WTC11 (cell line): ENCODE measurements around the gene MCF2L2. TPM values are rescaled to one million over a fixed set of nuclear protein-coding genes. Genes with fewer than 3 reads are reported as not detected.

Experiments
- ATAC-seq: fragments of 200-7000 bp; cut with Tn5 transposase; 2 replicates; pipeline ENCODE4 v1.10.0; 2021; ENCODE audit warnings: mild to moderate bottlenecking, moderate library complexity
- CTCF ChIA-PET: fragments of 300-600 bp; sonication (Branson Sonifier 250); formaldehyde crosslinking; loops from one replicate; lab custom pipeline; 2021; ENCODE audit warnings: antibody characterized with exemption; lab: Charles Lee
- POLR2A ChIA-PET: fragments of 350-600 bp; sonication (Branson Sonifier 250); formaldehyde crosslinking; loops from one replicate; lab custom pipeline; 2021; ENCODE audit warnings: antibody characterized with exemption; lab: Charles Lee
- DNase-seq: peaks from one replicate; pipeline ENCODE4 v3.0.0; 2021; ENCODE audit warnings: low spot score
- H3K27ac Mint-ChIP-seq: 2 replicates; pipeline ENCODE4 v1.8.0; 2021; ENCODE audit warnings: mixed read lengths
- H3K27me3 Mint-ChIP-seq: 2 replicates; pipeline ENCODE4 v1.8.0; 2021; ENCODE audit warnings: low read depth, mild to moderate bottlenecking, moderate library complexity, mixed read lengths
- H3K36me3 Mint-ChIP-seq: 2 replicates; pipeline ENCODE4 v1.8.0; 2021; ENCODE audit warnings: mixed read lengths
- H3K4me1 Mint-ChIP-seq: 2 replicates; pipeline ENCODE4 v1.8.0; 2022; ENCODE audit warnings: mixed read lengths
- H3K4me3 Mint-ChIP-seq: 2 replicates; pipeline ENCODE4 v1.8.0; 2021; ENCODE audit warnings: mild to moderate bottlenecking, moderate library complexity, mixed read lengths
- H3K9me3 Mint-ChIP-seq: 2 replicates; pipeline ENCODE4 v1.8.0; 2021; ENCODE audit warnings: mixed read lengths
- CREB1 ChIP-seq: sonication (generic); formaldehyde crosslinking; IDR thresholded peaks from 2 replicates; pipeline ENCODE4 v1.8.0; 2023; ENCODE audit warnings: mild to moderate bottlenecking, missing genetic modification reagents
- CREM ChIP-seq: sonication (generic); formaldehyde crosslinking; IDR thresholded peaks from 2 replicates; pipeline ENCODE4 v1.8.1; 2022; ENCODE audit warnings: mild to moderate bottlenecking, missing genetic modification reagents, moderate library complexity
- ESRRA ChIP-seq: sonication (generic); formaldehyde crosslinking; IDR thresholded peaks from 2 replicates; pipeline ENCODE4 v1.8.1; 2022; ENCODE audit warnings: mild to moderate bottlenecking, missing genetic modification reagents, borderline replicate concordance
- GABPB1 ChIP-seq: sonication (generic); formaldehyde crosslinking; IDR thresholded peaks from 2 replicates; pipeline ENCODE4 v1.8.1; 2023; ENCODE audit warnings: mild to moderate bottlenecking, missing genetic modification reagents
- GRHL2 ChIP-seq: fragments of 250-450 bp; sonication (Bioruptor Pico); IDR thresholded peaks from 2 replicates; pipeline ENCODE4 v1.8.0; 2022; ENCODE audit warnings: mild to moderate bottlenecking, moderate library complexity; ENCODE audit not compliant: insufficient replicate concordance, severe bottlenecking
- JAZF1 ChIP-seq: fragments of 250-450 bp; sonication (Bioruptor Pico); IDR thresholded peaks from 2 replicates; pipeline ENCODE4 v1.9.0; 2021; ENCODE audit warnings: moderate library complexity, mild to moderate bottlenecking, inconsistent platforms
- MXD4 ChIP-seq: fragments of 250-450 bp; sonication (Bioruptor Pico); IDR thresholded peaks from 2 replicates; pipeline ENCODE4 v1.8.0; 2021; ENCODE audit warnings: mild to moderate bottlenecking, moderate library complexity, borderline replicate concordance
- NFYB ChIP-seq: sonication (generic); formaldehyde crosslinking; conservative IDR thresholded peaks from 2 replicates; pipeline ENCODE4 v1.8.0; 2022; ENCODE audit warnings: low read depth, missing genetic modification reagents
- NR1H2 ChIP-seq: sonication (generic); formaldehyde crosslinking; IDR thresholded peaks from 2 replicates; pipeline ENCODE4 v1.9.0; 2021; ENCODE audit warnings: mild to moderate bottlenecking, moderate library complexity, missing genetic modification reagents
- SP1 ChIP-seq: sonication (generic); formaldehyde crosslinking; conservative IDR thresholded peaks from 2 replicates; pipeline ENCODE4 v1.8.1; 2022; ENCODE audit warnings: missing genetic modification reagents
- ZNF121 ChIP-seq: sonication (generic); formaldehyde crosslinking; IDR thresholded peaks from 2 replicates; pipeline ENCODE4 v1.8.0; 2023; ENCODE audit warnings: missing genetic modification reagents
- ZNF138 ChIP-seq: sonication (generic); formaldehyde crosslinking; conservative IDR thresholded peaks from 2 replicates; pipeline ENCODE4 v1.8.1; 2022; ENCODE audit warnings: mild to moderate bottlenecking, moderate library complexity, missing genetic modification reagents
- ZNF263 ChIP-seq: sonication (generic); formaldehyde crosslinking; IDR thresholded peaks from 2 replicates; pipeline ENCODE4 v1.8.1; 2022; ENCODE audit warnings: low read depth, mild to moderate bottlenecking, moderate library complexity, missing genetic modification reagents
- ZNF396 ChIP-seq: fragments of 250-450 bp; sonication (Bioruptor Pico); IDR thresholded peaks from 2 replicates; pipeline ENCODE4 v1.8.0; 2021; ENCODE audit warnings: mild to moderate bottlenecking, moderate library complexity, borderline replicate concordance
- total RNA-seq: library from RNA; stranded (reverse); gene quantifications from 3 replicates; pipeline ENCODE4 v1.2.3, GENCODE V29; 2021
- TF ChIP-seq, protein P1 (sequence below): sonication (generic); formaldehyde crosslinking; conservative IDR thresholded peaks from 2 replicates; pipeline ENCODE4 v1.8.1; 2022; ENCODE audit warnings: mild to moderate bottlenecking, missing genetic modification reagents
- TF ChIP-seq, protein P2 (sequence below): sonication (generic); formaldehyde crosslinking; IDR thresholded peaks from 2 replicates; pipeline ENCODE4 v1.8.1; 2022; ENCODE audit warnings: low read depth, mild to moderate bottlenecking, moderate library complexity, missing genetic modification reagents, borderline replicate concordance
- TF ChIP-seq, protein P3 (sequence below): sonication (generic); formaldehyde crosslinking; IDR thresholded peaks from 2 replicates; pipeline ENCODE4 v1.8.1; 2023; ENCODE audit warnings: mild to moderate bottlenecking, missing genetic modification reagents
- TF ChIP-seq, protein P4 (sequence below): sonication (generic); formaldehyde crosslinking; IDR thresholded peaks from 2 replicates; pipeline ENCODE4 v1.8.1; 2023; ENCODE audit warnings: mild to moderate bottlenecking, missing genetic modification reagents, moderate library complexity
- TF ChIP-seq, protein P5 (sequence below): fragments of 250-450 bp; sonication (Bioruptor Pico); IDR thresholded peaks from 2 replicates; pipeline ENCODE4 v1.9.0; 2021; ENCODE audit warnings: mild to moderate bottlenecking
- TF ChIP-seq, protein P6 (sequence below): sonication (generic); formaldehyde crosslinking; IDR thresholded peaks from 2 replicates; pipeline ENCODE4 v1.8.0; 2022; ENCODE audit warnings: mild to moderate bottlenecking, missing genetic modification reagents
- TF ChIP-seq, protein P7 (sequence below): sonication (generic); formaldehyde crosslinking; IDR thresholded peaks from 2 replicates; pipeline ENCODE4 v1.8.1; 2023; ENCODE audit warnings: mild to moderate bottlenecking, moderate library complexity, missing genetic modification reagents

MCF2L2 gene
- total RNA-seq, 1 experiment from 2014 or later = 7.5 TPM

DNA sequence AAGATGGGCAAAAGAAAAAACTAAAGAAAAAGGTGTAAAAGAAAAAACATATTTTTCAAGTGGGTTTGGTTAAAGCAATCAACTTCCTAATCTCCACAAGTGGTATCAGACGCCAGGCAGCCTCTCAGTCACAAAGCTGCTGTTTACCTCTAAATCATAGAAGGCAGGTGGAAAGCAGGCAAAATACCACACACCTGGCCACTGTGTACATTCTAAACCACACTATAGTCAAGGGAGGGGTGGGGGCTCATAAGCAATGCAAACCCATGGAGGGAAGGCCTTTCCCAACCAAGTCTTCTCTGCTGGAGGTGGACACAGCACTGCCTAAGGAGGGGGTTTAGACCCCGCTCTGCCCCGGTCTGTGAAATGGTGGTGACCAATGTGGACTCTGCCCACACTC lies 50.4 kb downstream of the MCF2L2 start:
- no peak for DNase-seq

DNA sequence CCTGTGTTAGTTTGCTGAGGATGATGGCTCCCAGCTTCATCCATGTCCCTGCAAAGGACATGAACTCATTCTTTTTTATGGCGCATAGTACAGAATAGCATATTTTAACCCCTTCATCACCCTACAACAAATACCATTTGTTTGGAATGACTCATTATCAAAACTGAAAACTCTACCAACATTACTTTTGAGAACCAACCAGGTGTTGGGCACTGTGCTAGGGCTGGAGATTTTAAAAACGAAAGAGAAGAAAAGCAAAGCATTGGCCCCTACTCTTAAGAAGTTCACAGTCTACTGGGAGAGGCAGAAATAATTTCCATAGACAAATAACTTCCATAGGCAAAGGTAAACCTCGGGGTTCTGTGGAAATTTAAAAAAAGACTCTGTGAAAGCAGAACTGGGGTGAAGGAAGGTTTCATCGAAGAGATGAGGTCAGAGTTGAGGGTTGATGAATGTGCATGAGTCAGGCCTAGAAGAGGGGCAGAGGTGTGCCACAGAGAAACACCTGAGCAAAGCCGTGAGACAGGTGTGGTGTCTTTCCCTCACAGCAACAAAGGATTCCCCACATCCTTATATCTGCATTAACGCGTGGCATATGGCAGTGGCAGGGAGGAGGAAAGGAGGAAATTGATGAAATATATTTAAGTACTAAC lies 51.0 kb downstream of the MCF2L2 start:
- POLR2A ChIA-PET = no interaction called here
- H3K27ac Mint-ChIP-seq = no peak overlapping the region
- no peaks in the 10 kb centered on the region for H3K27me3 Mint-ChIP-seq
- DNase-seq (no peak), ATAC-seq (no peak)
- peaks cover 4% of the 10 kb centered on the region; the same call in 1 of the 2 replicates for H3K4me1 Mint-ChIP-seq
- CTCF ChIA-PET = no interaction called here
- H3K9me3 Mint-ChIP-seq = no peaks in the 10 kb centered on the region
- no peaks in the 10 kb centered on the region for H3K36me3 Mint-ChIP-seq
- TF ChIP-seq ZNF121 (CRISPR knock-in tag) (no peak), GABPB1 (CRISPR knock-in tag) (no peak), NR1H2 (no peak)
- TF ChIP-seq, protein P1, sequence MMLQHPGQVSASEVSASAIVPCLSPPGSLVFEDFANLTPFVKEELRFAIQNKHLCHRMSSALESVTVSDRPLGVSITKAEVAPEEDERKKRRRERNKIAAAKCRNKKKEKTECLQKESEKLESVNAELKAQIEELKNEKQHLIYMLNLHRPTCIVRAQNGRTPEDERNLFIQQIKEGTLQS (CRISPR knock-in tag) = no peak
- TF ChIP-seq, protein P2, sequence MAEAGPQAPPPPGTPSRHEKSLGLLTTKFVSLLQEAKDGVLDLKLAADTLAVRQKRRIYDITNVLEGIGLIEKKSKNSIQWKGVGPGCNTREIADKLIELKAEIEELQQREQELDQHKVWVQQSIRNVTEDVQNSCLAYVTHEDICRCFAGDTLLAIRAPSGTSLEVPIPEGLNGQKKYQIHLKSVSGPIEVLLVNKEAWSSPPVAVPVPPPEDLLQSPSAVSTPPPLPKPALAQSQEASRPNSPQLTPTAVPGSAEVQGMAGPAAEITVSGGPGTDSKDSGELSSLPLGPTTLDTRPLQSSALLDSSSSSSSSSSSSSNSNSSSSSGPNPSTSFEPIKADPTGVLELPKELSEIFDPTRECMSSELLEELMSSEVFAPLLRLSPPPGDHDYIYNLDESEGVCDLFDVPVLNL (CRISPR knock-in tag) = no peak
- TF ChIP-seq, protein P3, sequence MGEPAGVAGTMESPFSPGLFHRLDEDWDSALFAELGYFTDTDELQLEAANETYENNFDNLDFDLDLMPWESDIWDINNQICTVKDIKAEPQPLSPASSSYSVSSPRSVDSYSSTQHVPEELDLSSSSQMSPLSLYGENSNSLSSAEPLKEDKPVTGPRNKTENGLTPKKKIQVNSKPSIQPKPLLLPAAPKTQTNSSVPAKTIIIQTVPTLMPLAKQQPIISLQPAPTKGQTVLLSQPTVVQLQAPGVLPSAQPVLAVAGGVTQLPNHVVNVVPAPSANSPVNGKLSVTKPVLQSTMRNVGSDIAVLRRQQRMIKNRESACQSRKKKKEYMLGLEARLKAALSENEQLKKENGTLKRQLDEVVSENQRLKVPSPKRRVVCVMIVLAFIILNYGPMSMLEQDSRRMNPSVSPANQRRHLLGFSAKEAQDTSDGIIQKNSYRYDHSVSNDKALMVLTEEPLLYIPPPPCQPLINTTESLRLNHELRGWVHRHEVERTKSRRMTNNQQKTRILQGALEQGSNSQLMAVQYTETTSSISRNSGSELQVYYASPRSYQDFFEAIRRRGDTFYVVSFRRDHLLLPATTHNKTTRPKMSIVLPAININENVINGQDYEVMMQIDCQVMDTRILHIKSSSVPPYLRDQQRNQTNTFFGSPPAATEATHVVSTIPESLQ = no peak
- TF ChIP-seq, protein P4, sequence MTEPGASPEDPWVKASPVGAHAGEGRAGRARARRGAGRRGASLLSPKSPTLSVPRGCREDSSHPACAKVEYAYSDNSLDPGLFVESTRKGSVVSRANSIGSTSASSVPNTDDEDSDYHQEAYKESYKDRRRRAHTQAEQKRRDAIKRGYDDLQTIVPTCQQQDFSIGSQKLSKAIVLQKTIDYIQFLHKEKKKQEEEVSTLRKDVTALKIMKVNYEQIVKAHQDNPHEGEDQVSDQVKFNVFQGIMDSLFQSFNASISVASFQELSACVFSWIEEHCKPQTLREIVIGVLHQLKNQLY (CRISPR knock-in tag) = no peak
- TF ChIP-seq, all 79 proteins: peak for 0
- no peak overlapping the region for H3K4me3 Mint-ChIP-seq

More for the DNA sequence above, 50.4 kb downstream of the MCF2L2 start:
- ChIA-PET POLR2A (no interaction called here), CTCF (no interaction called here)
- Mint-ChIP-seq H3K27ac (no peak overlapping the region), H3K36me3 (no peaks in the 10 kb centered on the region), H3K9me3 (no peaks in the 10 kb centered on the region), H3K4me1 (peaks cover 4% of the 10 kb centered on the region; the same call in 1 of the 2 replicates), H3K27me3 (no peaks in the 10 kb centered on the region), H3K4me3 (no peak overlapping the region)
- ATAC-seq = no peak
- TF ChIP-seq ZNF396 (CRISPR knock-in tag) = no peak

DNA sequence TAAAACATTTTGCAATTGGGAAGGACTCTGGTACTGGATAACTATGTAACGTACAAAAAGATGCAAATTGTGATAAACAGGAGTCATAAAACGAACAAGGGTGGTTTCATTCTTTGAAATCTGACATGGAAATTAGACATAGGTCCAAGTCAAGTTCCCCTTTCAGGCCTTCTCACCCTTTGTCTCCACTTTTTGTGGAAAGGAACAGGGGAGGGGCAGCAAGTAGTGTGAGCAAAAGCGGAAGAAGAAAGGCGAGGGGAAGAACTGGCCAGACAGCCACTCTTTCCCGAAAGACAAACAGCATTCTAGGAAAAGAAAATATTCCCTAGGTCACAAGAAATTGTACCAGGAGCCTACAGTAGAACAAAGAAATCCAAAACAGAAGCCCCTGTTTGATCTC lies 52.6 kb downstream of the MCF2L2 start:
- H3K27me3 Mint-ChIP-seq = no peaks in the 10 kb centered on the region
- ATAC-seq (no peak), DNase-seq (no peak)
- H3K4me3 Mint-ChIP-seq = no peak overlapping the region
- no peak for TF ChIP-seq ZNF138 (CRISPR knock-in tag)
- TF ChIP-seq NFYB (CRISPR knock-in tag) = no peak
- TF ChIP-seq GRHL2 = no peak
- no peak for TF ChIP-seq JAZF1 (CRISPR knock-in tag)
- no peak for TF ChIP-seq CREM (CRISPR knock-in tag)
- TF ChIP-seq, protein P5, sequence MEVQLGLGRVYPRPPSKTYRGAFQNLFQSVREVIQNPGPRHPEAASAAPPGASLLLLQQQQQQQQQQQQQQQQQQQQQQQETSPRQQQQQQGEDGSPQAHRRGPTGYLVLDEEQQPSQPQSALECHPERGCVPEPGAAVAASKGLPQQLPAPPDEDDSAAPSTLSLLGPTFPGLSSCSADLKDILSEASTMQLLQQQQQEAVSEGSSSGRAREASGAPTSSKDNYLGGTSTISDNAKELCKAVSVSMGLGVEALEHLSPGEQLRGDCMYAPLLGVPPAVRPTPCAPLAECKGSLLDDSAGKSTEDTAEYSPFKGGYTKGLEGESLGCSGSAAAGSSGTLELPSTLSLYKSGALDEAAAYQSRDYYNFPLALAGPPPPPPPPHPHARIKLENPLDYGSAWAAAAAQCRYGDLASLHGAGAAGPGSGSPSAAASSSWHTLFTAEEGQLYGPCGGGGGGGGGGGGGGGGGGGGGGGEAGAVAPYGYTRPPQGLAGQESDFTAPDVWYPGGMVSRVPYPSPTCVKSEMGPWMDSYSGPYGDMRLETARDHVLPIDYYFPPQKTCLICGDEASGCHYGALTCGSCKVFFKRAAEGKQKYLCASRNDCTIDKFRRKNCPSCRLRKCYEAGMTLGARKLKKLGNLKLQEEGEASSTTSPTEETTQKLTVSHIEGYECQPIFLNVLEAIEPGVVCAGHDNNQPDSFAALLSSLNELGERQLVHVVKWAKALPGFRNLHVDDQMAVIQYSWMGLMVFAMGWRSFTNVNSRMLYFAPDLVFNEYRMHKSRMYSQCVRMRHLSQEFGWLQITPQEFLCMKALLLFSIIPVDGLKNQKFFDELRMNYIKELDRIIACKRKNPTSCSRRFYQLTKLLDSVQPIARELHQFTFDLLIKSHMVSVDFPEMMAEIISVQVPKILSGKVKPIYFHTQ (CRISPR knock-in tag) = no peak
- TF ChIP-seq, protein P6, sequence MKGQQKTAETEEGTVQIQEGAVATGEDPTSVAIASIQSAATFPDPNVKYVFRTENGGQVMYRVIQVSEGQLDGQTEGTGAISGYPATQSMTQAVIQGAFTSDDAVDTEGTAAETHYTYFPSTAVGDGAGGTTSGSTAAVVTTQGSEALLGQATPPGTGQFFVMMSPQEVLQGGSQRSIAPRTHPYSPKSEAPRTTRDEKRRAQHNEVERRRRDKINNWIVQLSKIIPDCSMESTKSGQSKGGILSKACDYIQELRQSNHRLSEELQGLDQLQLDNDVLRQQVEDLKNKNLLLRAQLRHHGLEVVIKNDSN = no peak
- TF ChIP-seq MXD4 = no peak
- no peak for TF ChIP-seq ESRRA (CRISPR knock-in tag)
- TF ChIP-seq ZNF263 (CRISPR knock-in tag) = no peak
- TF ChIP-seq CREB1 (CRISPR knock-in tag) = no peak
- no peak for TF ChIP-seq SP1 (CRISPR knock-in tag)
- TF ChIP-seq, protein P7, sequence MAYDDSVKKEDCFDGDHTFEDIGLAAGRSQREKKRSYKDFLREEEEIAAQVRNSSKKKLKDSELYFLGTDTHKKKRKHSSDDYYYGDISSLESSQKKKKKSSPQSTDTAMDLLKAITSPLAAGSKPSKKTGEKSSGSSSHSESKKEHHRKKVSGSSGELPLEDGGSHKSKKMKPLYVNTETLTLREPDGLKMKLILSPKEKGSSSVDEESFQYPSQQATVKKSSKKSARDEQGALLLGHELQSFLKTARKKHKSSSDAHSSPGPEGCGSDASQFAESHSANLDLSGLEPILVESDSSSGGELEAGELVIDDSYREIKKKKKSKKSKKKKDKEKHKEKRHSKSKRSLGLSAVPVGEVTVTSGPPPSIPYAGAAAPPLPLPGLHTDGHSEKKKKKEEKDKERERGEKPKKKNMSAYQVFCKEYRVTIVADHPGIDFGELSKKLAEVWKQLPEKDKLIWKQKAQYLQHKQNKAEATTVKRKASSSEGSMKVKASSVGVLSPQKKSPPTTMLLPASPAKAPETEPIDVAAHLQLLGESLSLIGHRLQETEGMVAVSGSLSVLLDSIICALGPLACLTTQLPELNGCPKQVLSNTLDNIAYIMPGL (CRISPR knock-in tag) = no peak
- ChIA-PET POLR2A (no interaction called here), CTCF (interaction anchor here (1.6 kb wide), 1 partner anchor 253 kb away, joined by 4 read pairs; no protein-coding TSS in a partner anchor)
- H3K36me3 Mint-ChIP-seq = no peaks in the 10 kb centered on the region
- no peak overlapping the region for H3K27ac Mint-ChIP-seq
- peaks cover 4% of the 10 kb centered on the region; the same call in 1 of the 2 replicates for H3K4me1 Mint-ChIP-seq
- H3K9me3 Mint-ChIP-seq = no peaks in the 10 kb centered on the region
